ENCODE results near the gene GINS1. TPM values are rescaled to one million over a fixed set of nuclear protein-coding genes. Genes with fewer than 3 reads are reported as not detected.
"Not testable (repeated sequence)": the region's sequence is repeated elsewhere in the genome, so short reads cannot be mapped to it uniquely, and the experiment has no call there.

Gene GINS1
- total RNA-seq, 1 donor from 2014 or later: 1.4 TPM

DNA sequence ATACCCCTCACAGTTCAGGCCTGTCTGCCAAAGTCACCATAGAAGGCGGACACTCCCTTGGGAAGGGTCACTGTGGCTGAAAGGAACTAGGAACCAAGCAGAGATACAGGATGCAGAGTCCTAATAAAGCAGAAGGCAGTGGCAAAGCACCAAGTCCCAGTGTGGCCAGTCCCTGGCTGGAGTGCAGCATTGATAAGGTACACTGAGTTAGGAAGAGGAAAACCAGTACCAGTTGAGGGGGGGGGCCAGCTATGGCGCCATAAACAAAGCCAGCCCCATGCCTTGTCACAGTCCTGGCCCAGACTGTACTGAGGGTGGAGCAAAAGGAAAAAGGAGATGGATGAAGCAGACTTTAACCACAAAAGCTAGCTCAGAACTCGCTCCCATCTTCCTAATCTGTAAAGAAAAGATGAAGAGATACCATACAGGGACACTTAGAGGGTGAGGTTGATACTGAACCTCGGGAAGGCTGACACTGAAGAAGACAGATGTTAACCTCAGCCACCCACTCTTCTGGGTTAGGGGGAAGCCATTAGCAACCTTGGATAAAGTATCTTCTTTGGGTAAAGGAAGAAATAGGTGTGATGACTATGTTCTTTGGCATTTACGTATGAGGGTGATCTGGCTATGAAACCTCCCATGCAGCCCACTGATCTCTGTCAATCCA, 24.6 kb upstream of the GINS1 start:
- no peak for ATAC-seq
- DNase-seq (ENCODE audit: low spot score): no peak
- intact Hi-C loops (cut with DNase I): no loop called here

DNA sequence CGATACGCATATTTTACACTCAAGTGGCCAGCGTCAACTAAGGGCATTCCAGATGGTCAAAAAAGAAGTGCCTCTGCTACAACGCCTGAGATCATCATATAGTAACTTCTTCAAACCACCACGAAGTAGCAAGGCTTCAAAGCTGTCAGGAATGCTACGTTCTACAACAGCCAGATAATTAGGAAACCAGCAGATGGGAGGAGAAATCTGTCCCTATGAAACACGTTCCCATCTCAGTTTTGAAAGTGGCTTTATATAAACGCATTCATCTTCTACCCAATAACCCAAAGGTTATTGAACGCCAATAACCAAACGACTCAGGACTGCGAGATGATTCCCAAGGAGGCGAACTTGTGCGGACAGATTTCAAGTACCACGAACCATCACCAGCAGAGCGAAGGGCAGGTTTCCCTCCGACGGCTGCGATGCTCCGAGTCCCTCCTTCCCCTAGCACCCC, 18.0 kb upstream of the GINS1 start:
- no peak for ATAC-seq
- no peak for DNase-seq (ENCODE audit: low spot score)
- intact Hi-C loops (cut with DNase I): no loop called here

DNA sequence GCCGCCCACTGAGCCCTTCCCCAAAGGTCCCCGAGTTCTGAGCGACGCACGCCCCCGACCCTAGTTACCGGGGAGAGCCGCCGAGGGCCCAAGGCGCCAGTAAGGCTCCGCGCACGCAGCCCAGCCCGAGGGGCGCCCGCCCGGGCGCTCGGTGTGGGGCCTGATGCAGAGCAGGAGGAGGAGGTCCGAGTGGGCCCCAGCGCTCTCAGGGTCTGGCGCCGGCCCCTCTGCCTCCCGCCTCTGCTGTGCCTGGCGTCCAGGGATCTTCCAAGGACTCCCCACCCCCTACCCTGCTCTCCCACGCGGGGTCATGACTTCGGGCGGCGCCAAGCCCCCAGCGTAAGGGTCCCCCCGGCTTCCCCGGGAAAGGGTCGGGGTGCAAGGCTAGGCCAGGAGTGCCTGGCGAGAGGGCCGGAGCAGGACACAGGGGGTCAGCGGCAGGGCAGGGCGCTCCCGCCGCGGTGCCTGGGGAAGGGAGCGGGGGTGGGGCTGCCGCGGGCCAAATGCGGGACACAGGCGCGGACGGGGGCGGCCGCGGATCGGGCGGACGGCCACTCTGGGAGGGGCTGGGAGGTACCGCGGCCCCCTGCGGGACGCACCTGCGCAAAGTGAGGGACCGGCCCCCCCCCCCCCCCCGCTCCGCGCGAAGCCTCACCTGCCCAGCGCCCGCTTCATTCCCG, 17.5 kb upstream of the GINS1 start:
- intact Hi-C loops (cut with DNase I): loop anchor here (10.0 kb wide), 1 partner anchor 95 kb away; no protein-coding TSS in a partner anchor
- DNase-seq (ENCODE audit: low spot score) (peak; percentile 71), ATAC-seq (peak; percentile 33)

DNA sequence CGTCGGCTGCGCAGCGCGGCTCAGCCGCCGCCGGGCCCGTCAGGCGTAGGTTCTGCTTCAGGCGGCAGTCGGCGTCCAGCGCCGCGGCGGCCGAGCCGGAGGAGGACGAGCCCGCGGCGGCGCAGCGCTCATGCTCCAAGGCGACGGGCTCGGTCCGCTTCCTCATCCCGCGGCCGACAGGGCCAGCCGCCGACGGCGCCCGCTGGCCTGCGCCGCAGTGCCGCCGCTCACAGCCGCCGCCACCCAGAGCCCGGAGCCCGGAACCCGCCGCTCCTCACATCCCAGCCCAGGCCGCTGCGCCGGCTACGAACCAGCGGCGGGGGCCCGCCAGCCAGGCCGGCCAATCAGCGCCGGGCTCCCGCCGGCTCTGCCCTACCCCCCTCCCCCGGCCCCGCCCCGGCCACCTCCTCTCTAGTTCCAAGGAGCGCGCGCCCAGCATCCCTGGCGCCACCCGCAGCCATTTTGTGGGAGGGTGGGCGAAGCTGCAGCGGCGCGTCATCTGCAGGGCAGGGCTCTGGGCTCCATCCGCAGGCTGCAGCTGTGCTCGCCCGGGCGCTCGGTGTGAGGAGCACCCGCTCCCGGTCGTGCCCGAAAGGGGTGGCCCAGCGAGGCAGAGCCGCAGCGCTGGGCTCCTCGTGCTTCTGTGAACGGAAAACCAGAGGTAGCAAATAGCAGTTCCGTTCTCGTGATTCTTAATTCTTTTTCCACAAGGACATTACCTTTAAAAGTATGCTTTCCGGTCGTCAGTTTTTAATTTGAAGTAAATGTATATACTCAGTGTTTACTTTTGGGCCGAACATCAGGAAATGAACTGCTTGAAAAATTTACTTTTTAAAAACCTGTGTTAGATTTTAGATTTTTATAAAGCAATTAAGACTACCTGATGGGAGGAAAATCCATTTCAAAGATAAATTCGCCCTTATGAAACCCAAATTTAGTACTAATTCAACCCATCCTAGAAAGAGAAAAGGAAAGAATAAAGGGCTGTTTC, 16.6 kb upstream of the GINS1 start, which contains the start of gene ABHD12:
TSS of gene ABHD12 (minus strand) at position 298 of the 991 bp plus-strand sequence. CDS start at position 166, 132 bp downstream.
- peak; percentile 96 for DNase-seq (ENCODE audit: low spot score)
- intact Hi-C loops (cut with DNase I): loop anchor here (10.0 kb wide), 1 partner anchor 96 kb away; no protein-coding TSS in a partner anchor

DNA sequence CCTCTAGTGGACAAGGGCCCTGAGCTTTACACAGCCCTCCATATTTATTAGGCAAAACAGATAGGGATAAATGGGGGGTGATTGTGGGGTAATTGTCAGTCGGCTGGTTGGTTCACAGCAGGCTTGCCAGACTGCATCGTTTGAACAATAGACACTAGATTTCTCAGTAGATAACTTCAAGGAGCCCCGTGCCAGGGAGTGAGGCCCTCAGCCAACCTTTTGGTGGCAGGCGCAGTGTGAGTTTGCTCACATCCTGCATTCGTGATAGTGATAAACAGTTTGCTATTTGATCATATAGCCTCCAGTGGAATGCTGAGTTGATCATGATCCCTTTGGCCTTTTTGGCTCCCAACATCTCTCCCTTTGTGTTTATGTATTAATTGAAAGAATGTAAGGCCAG, 13.2 kb upstream of the GINS1 start:
- no peak for ATAC-seq
- no peak for DNase-seq (ENCODE audit: low spot score)
- intact Hi-C loops (cut with DNase I): loop anchor here (10.0 kb wide), 1 partner anchor 99 kb away; no protein-coding TSS in a partner anchor

More for the DNA sequence above, 16.6 kb upstream of the GINS1 start, which contains the start of gene ABHD12:
- ATAC-seq: peak; percentile 100

DNA sequence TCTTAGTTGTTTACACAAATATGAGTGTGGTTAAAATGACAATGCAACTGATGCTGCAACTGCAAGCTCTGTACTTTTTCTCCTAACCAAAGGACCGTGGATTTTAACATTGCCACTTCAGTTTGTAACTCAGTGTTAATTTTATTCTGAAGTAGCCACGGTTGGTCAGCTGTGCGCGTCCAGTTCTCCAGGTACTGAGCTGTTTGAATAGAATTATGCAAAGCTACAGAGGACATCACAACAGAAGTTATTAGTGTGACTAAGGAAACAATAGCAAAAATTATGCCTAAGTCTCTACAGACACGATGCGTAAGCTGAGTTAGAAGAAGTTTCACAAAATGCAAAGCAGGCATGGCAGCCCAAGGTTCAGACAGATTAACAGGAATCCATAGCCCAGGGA, 12.5 kb upstream of the GINS1 start:
- ATAC-seq: no peak

DNA sequence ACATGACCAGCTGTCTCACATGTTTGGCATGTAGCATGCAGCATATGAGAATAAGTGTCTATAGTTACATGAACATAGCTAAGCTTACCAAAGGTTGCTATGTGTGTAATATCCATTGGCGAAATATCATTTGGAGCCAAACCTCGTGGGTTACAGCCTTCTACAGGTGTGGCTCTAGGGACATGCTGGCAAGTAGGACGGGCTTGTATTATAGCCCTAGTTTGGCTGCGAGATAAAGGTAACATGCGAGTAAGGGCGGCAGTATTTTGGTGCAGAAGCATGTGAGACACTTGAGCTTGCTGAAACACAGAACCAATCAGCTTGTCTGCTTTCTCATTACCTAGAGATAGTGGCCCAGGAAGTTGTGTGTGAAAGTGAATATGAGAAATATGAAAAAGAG, 10.4 kb upstream of the GINS1 start:
- ATAC-seq (no peak), DNase-seq (ENCODE audit: low spot score) (no peak)
- intact Hi-C loops (cut with DNase I): loop anchor here (10.0 kb wide), 1 partner anchor 102 kb away; no protein-coding TSS in a partner anchor

More for the DNA sequence above, 12.5 kb upstream of the GINS1 start:
- intact Hi-C loops (cut with DNase I): loop anchor here (10.0 kb wide), 1 partner anchor 100 kb away; no protein-coding TSS in a partner anchor
- DNase-seq (ENCODE audit: low spot score): no peak

DNA sequence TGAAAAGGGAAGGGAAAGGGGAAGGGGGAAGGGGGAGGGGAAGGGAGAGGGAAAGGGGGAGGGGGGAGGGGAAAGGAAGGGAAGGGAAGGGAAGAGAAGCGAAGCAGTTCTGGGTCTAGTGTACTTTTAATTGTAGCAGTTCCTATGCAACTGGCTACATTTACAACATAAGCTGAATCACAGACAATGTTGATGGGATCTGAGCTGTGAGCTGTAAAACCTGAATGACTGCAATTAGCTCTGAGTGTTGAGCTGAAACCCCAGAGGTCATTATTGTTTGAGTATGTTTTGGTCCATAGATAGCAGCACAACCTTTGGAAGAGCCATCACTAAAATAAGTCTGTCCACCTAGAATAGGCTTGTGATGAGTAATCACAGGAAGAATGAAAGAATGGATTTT, 9.7 kb upstream of the GINS1 start:
- intact Hi-C loops (cut with DNase I): loop anchor here (10.0 kb wide), 1 partner anchor 103 kb away; no protein-coding TSS in a partner anchor
- ATAC-seq (no peak), DNase-seq (ENCODE audit: low spot score) (no peak)

DNA sequence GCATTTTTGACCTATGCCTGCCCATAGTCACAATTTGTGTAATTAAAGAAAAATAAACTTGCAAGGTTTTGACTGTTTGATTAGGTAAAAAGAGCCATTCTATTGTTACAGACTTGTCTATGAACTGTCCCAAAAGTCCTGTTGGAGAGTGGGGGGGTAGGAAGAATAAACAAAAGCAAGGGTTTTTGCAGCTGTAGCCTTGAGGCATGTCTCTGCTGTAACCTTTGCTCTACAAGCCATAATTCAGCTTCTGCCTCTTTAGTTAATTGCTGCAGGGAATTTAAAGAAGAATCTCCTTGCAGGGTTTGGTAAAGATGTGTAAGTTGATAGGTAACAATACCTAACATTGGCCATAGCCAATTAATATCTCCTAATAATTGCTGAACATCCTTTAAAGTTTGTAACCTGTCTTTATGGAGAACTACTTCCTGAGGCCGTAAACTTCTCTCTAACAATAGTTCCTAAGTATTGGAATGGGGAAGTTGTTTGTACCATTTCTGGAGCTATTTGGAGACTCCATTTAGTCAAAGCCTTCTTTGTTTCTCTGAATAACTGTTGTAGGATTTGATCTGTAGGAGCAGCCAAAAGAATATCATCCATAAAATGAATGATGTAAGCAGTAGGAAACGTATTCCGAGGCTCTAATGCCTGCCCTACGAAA, 9.0 kb upstream of the GINS1 start:
- ATAC-seq (peak; percentile 53), DNase-seq (ENCODE audit: low spot score) (no peak)
- intact Hi-C loops (cut with DNase I): loop anchor here (10.0 kb wide), 1 partner anchor 104 kb away; no protein-coding TSS in a partner anchor

DNA sequence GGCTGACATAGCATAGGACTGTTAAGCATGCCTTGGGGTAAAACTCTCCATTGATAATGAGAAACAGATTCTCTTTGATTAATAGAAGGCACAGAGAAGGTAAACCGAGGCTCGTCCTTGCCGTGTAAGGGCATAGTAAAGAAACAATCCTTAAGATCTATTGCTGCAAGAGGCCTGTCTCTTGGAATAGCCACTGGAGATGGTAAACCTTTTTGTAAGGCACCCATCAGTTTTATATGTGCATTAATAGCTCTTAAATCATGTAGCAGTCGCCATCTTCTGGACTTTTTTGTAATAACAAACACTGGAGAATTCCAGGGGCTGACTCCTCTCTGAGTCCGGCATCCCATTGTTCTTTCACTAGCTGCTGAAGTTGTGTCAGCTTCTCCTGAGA, 8.4 kb upstream of the GINS1 start:
- ATAC-seq (peak; percentile 94), DNase-seq (ENCODE audit: low spot score) (no peak)
- intact Hi-C loops (cut with DNase I): loop anchor here (10.0 kb wide), 1 partner anchor 104 kb away; no protein-coding TSS in a partner anchor

DNA sequence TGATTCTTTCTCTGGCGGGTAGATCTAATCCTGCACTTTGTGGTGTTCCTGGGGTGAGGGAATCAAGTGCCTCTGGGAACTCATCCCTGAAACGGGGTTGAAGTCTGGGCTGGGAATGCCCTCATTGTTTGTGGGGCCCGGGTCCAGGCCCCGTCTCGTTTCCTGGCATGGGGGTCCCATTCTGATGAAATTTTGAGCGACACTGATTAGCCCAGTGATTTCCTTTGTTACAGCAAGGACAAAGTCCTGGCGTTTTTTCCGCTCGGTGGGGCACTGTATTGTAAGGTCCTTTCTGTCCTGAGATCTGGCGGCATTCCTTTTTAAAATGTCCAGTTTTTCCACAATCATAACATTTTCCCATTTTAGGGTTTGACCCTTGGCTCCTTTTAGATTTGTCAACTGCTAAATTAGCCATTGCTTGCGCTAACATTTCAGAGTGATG, 7.2 kb upstream of the GINS1 start:
- ATAC-seq; DNase-seq (ENCODE audit: low spot score); intact Hi-C loops (cut with DNase I): not testable (repeated sequence)

DNA sequence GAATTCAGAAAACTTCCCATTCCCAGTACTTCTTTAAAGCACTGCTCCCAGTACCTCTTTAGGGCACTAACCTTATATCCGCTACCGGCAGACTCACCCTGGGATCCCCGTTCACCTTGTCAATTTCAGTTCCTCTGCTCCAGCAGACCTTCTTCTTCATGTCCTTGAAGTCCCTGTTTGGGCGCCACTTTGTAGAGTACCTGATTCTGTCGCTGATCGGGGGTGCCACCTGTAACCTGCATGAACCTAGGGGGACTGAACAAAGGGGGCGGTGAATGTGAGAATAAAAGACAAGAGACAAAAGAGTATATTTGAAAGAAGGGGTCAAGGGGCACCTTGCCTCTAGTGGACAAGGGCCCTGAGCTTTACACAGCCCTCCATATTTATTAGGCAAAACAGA, 4.9 kb upstream of the GINS1 start:
- ATAC-seq: no peak
- intact Hi-C loops (cut with DNase I): no loop called here
- DNase-seq (ENCODE audit: low spot score): no peak

DNA sequence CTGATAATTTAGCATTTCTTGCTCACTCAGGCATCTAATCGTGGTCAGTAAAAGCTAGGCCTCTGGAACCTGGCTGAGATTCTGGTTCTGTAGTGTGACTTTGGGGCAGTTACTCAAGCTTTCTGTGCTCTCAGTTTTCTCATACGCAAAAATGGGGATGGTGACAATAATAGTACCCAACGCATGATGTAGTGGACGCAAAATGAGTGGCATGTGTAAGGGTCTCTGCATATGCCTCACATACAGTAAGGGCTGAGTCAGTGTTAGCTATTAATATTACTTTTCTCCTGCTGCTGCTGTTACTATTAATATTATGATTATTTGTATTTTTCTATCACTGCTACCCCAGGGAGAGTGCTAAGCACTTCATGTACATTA, 686 bp downstream of the GINS1 start:
- DNase-seq (ENCODE audit: low spot score) (no peak), ATAC-seq (no peak)
- intact Hi-C loops (cut with DNase I): no loop called here

DNA sequence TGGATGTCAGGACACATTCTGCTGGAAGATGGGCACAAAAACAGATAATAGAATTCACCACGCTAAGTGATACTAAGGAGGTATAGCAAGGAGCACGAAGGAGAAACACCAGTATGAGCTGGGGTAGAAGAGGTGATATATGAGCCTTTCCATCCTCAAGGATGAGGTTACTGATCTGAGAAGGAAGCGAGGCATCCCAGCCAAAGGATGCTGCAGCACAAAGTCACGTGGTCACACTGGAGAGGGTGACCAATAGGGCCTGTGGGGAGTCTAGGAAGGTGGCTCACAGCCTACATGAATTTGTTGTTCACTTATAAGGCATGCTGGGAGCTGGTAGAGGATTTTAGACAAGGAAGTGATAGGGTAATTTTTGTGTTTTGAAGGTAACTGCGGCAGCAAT, 1.4 kb downstream of the GINS1 start:
- intact Hi-C loops (cut with DNase I): no loop called here
- no peak for ATAC-seq
- DNase-seq (ENCODE audit: low spot score): no peak

DNA sequence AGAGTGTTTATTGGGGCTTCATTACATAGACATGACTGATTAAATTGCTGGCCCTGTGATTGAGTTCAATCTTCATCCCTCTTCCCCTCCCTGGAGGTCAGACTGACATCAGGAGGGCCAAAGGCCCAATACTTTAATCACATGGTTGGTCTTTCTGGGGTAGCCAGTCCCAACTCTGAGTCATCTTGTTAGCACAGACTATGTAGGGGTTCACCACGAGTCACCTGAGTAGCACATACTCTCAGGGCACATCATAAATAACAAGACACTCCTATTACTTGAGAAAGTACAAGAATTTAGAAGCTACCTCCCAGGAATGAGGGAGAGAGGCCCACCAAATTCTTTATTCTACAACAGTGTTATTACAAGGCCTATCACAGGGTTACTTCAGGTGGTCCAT, 11.3 kb downstream of the GINS1 start:
- intact Hi-C loops (cut with DNase I): no loop called here
- DNase-seq (ENCODE audit: low spot score): no peak
- ATAC-seq: no peak

DNA sequence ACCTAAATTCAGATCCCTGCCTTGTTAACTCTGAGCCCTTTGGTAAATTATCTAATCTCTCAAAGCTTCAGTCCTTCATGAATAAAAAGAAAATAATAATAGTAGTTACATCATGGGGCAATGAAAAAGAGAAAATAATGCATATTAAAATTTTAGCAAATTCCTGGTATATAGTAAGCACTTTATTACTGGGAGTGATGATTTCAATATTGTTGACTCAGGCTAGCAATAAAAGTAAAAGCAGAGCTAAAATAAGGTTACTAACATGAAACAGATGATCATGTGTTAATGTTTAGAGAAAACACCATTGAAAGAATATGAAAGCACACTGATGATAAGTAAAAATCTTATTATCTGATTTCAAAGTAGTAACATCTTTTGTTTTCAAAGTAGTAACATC, 13.6 kb downstream of the GINS1 start:
- ATAC-seq (no peak), DNase-seq (ENCODE audit: low spot score) (no peak)
- intact Hi-C loops (cut with DNase I): no loop called here

DNA sequence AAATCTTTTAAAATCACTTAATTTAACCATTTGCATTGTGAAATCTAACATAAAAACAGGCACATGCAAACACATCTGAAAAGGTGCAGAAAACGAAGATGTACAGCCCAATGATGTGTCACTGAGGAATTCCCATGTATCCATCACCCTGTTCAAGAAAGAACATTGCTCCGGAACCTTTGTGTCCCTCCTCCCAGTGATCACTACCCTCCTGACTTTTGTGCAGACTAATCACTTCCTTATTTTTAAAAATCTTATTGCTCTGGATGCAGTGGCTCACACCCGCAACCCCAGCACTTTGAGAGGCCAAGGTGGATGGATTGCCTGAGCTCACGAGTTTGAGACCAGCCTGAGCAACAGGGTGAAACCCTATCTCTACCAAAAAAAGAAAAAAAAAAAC, 14.6 kb downstream of the GINS1 start:
- intact Hi-C loops (cut with DNase I): no loop called here
- ATAC-seq (no peak), DNase-seq (ENCODE audit: low spot score) (no peak)

DNA sequence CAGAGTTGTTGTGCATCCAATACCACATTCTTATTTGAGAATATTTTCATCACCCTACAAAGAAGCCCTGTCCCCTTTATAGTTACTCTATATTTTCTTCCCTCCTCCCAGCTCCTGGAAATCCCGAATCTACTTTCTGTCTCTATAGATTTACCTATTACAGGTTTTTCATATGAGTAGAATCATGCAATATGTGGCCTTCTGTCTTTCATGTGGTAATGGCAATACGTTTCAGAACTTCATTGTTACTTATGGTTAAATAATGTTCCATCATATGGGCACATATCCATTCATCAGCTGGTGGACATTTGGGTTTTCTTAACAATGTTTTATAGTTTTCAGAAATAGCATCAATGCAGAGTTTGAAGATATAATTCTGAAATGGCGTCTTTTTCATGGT, 17.1 kb downstream of the GINS1 start:
- intact Hi-C loops (cut with DNase I): no loop called here
- ATAC-seq (no peak), DNase-seq (ENCODE audit: low spot score) (no peak)

Data from sciatic nerve (tissue), 2 donors.